Activated T-helper 1 cell treated with anti-CD3 and anti-CD28 coated beads, Interleukin-2, amount 50 U/mL, for 16 hours (primary cell): ENCODE data around the gene BCL2.
"Not testable (repeated sequence)": the region's sequence is repeated elsewhere in the genome, so short reads cannot be mapped to it uniquely, and the experiment has no call there.

Source experiments
- DNase-seq, 2 donors: peaks; one replicate each; pipeline ENCODE4 v3.0.0-alpha.2; 2020; ENCODE audit warnings: low read depth in 1 of 2, low spot score in 1 of 2

The BCL2 gene

GRCh38 chr18:63319383-63320122 lies at the start of gene BCL2:
BCL2 (minus strand) TSS chr18:63319769.
- DNase-seq, result peak in 1 of 2 donors; percentile 8

- no peak for DNase-seq
Measured at GRCh38 chr18:63368611-63369010, 49.0 kb upstream of the BCL2 start.

- peak; percentile 64 to 71 for DNase-seq
Measured at GRCh38 chr18:63367053-63367953, 47.7 kb upstream of the BCL2 start, which contains the start of gene KDSR. KDSR (minus strand) TSS chr18:63367206; CDS start chr18:63367118, 88 bp downstream.

GRCh38 chr18:63366213-63367052 lies 46.9 kb upstream of the BCL2 start:
- DNase-seq, result peak; percentile 35 to 60

GRCh38 chr18:63365876-63366212 lies 46.3 kb upstream of the BCL2 start:
- no peak for DNase-seq

- DNase-seq, result no peak
Measured at GRCh38 chr18:63363951-63364350, 44.4 kb upstream of the BCL2 start.

- DNase-seq, result not testable (repeated sequence)
Measured at GRCh38 chr18:63363420-63363819, 43.9 kb upstream of the BCL2 start.

GRCh38 chr18:63356272-63356896 lies 36.8 kb upstream of the BCL2 start:
- no peak for DNase-seq

- DNase-seq, result no peak
Measured at GRCh38 chr18:63350230-63350629, 30.7 kb upstream of the BCL2 start.

GRCh38 chr18:63348508-63349136 lies 29.1 kb upstream of the BCL2 start:
- DNase-seq, result no peak

- no peak for DNase-seq
Measured at GRCh38 chr18:63346480-63347183, 27.1 kb upstream of the BCL2 start.

- no peak for DNase-seq
Measured at GRCh38 chr18:63346031-63346430, 26.5 kb upstream of the BCL2 start.

GRCh38 chr18:63344918-63345317 lies 25.3 kb upstream of the BCL2 start:
- DNase-seq, result no peak

- DNase-seq, result no peak
Measured at GRCh38 chr18:63344263-63344662, 24.7 kb upstream of the BCL2 start.

- DNase-seq, result no peak
Measured at GRCh38 chr18:63342206-63342605, 22.6 kb upstream of the BCL2 start.

- no peak for DNase-seq
Measured at GRCh38 chr18:63339920-63340484, 20.4 kb upstream of the BCL2 start.

GRCh38 chr18:63336366-63337099 lies 17.0 kb upstream of the BCL2 start:
- DNase-seq, result no peak

GRCh38 chr18:63331105-63331504 lies 11.5 kb upstream of the BCL2 start:
- DNase-seq, result no peak
